ENCODE results near the gene JADE2. TPM values are rescaled to one million over a fixed set of nuclear protein-coding genes. Genes with fewer than 3 reads are reported as not detected.

JADE2 gene
- polyA plus RNA-seq, 2 of the 4 experiments (the other 2 are of a cell fraction) = 24.0 to 27.1 TPM

DNA sequence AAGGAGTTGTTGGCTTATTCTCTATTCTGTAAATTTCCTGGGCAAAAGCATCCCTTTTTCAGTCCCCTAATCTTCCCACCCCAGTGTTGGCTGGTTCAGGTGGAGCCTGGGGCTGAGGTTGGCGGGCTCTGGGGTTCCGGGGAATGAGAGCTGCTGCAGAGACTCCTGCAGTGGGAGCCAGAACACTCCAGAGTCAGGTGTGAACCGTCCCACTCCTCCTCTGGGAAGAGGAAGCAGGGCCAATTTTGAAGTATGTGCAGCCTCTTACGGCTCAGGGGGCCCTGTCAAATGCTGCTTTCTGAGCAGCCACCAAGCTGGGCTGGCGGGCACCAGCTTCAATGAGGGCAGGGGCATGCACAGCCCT lies 42.8 kb downstream of the JADE2 start:
- ATAC-seq (peak in 1 of 2 experiments; percentile 18; a peak in 3 of 6 replicates), DNase-seq (ENCODE audit: low read depth in 1 of 2, low spot score in 1 of 2) (no peak), FAIRE-seq (no peak)
- ChIA-PET CTCF (interaction anchor here (1.0 to 6.3 kb wide), 10 partner anchors 9 to 529 kb away, joined by 3 to 47 read pairs (median 4); partner anchors contain the start of gene CDKN2AIPNL), POLR2A (no interaction called here)
- Histone ChIP-seq H3K9me3 (no peaks in the 10 kb centered on the region), H3K4me3 (no peak overlapping the region), H3K4me2 (peak overlapping the region; percentile 54), H3K27ac (peak overlapping the region; percentile 55 to 78; a peak in 5 of 6 replicates), H3K4me1 (peaks cover 30% of the 10 kb centered on the region)
- WGBS (ENCODE audit: missing lambda C conversion rate) = 87% methylated on average over 5 of the region's 5 CpGs
- TF ChIP-seq, protein P1, sequence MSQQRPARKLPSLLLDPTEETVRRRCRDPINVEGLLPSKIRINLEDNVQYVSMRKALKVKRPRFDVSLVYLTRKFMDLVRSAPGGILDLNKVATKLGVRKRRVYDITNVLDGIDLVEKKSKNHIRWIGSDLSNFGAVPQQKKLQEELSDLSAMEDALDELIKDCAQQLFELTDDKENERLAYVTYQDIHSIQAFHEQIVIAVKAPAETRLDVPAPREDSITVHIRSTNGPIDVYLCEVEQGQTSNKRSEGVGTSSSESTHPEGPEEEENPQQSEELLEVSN (IDR thresholded peaks at IDR 0.05; ENCODE audit: borderline replicate concordance, low read depth) = no peak
- no peak for TF ChIP-seq JUN (IDR thresholded peaks at IDR 0.05)
- TF ChIP-seq HES2 (IDR thresholded peaks at IDR 0.05) = no peak
- no peak for TF ChIP-seq SMC3 (IDR thresholded peaks at IDR 0.05)
- no peak for TF ChIP-seq ESRRA (IDR thresholded peaks at IDR 0.05; ENCODE audit: borderline replicate concordance, low read length)
- no peak for TF ChIP-seq JUNB (IDR thresholded peaks at IDR 0.05)
- TF ChIP-seq POLR2AphosphoS2 (conservative IDR thresholded peaks at IDR 0.05; ENCODE audit: low read length) = no peak
- TF ChIP-seq KDM5A (IDR thresholded peaks at IDR 0.05) = no peak

DNA sequence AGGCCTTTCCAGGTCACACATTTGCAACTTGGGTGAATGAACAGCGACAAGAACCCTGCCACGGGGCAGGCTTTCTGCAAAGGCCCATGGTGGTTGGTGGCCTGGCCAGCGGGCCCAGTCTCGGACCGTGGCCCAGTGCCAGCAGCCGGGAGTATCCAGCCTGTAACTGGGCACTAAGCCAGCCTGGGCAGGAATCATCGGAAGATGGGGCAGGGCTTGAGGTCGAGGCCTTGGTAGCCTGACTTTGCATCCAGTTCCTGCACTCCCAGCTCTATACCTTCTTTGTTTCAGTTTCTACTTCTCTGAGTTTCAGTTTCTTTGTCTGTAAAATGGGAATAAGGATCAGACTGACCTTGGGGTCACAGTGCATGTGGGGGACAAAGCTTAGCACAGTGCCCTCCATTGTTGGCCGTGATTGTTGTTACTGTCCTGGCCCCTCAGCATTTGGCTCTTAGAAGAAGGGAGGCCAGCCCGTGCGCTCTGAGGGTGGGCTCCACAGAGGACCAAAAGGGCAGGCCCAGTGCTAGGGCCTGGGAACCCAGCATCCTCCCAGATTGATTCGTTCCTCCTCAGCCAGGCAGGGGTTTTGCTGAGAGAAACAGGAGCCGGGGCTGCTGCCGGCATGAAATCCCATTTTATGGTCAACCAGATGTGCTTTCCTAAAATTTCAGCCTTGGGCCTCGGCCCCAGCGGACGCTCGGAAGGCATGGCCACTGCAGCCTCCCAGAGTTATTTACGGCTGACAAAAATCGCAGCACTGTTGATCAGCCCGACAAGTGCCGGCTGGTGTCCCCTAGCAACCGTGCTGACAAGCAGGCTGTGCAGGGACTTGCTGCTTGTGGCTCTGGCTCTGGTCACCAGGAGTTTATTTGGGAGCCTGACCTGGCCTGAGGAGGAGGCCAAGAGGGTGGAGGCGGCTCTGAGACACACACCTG lies 43.6 kb downstream of the JADE2 start:
- no peak overlapping the region for H3K4me3 ChIP-seq
- H3K27ac ChIP-seq = peak overlapping the region; percentile 55 to 78; a peak in 5 of 6 replicates
- ChIA-PET CTCF (interaction anchor here (1.0 to 6.3 kb wide), 9 partner anchors 8 to 530 kb away, joined by 3 to 47 read pairs (median 5); partner anchors contain the start of gene CDKN2AIPNL), POLR2A (no interaction called here)
- DNase-seq (ENCODE audit: low read depth in 1 of 2, low spot score in 1 of 2) (peak in 1 of 2 experiments; percentile 50), ATAC-seq (peak in 1 of 2 experiments; percentile 40; a peak in 4 of 6 replicates), FAIRE-seq (no peak)
- H3K4me2 ChIP-seq = peak overlapping the region; percentile 54
- peaks cover 30% of the 10 kb centered on the region for H3K4me1 ChIP-seq
- 76% methylated on average over 20 of the region's 24 CpGs for WGBS (ENCODE audit: missing lambda C conversion rate)
- H3K9me3 ChIP-seq = no peaks in the 10 kb centered on the region
- no peak for TF ChIP-seq CEBPB (IDR thresholded peaks at IDR 0.05)
- TF ChIP-seq, protein P2, sequence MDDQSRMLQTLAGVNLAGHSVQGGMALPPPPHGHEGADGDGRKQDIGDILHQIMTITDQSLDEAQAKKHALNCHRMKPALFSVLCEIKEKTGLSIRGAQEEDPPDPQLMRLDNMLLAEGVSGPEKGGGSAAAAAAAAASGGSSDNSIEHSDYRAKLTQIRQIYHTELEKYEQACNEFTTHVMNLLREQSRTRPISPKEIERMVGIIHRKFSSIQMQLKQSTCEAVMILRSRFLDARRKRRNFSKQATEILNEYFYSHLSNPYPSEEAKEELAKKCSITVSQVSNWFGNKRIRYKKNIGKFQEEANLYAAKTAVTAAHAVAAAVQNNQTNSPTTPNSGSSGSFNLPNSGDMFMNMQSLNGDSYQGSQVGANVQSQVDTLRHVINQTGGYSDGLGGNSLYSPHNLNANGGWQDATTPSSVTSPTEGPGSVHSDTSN (IDR thresholded peaks at IDR 0.05) = no peak
- TF ChIP-seq POLR2AphosphoS2 (conservative IDR thresholded peaks at IDR 0.05; ENCODE audit: low read length) = no peak

GRCh38 chr5:134569758-134570364 lies 44.4 kb downstream of the JADE2 start:
- H3K4me2 ChIP-seq = no peak overlapping the region
- no peak overlapping the region for H3K4me3 ChIP-seq
- DNase-seq (ENCODE audit: low read depth in 1 of 2, low spot score in 1 of 2) (no peak), ATAC-seq (no peak), FAIRE-seq (no peak)
- peak overlapping the region in 1 of 2 experiments; percentile 78; a peak in 3 of 6 replicates for H3K27ac ChIP-seq
- no peak for TF ChIP-seq TFCP2L1 (CRISPR knock-in tag; IDR thresholded peaks at IDR 0.05)
- TF ChIP-seq KDM1A (IDR thresholded peaks at IDR 0.05; ENCODE audit: low read depth) = no peak
- TF ChIP-seq JUNB (IDR thresholded peaks at IDR 0.05) = no peak
- no peak for TF ChIP-seq POLR2A (IDR thresholded peaks at IDR 0.05; ENCODE audit: low read length)
- no peak for TF ChIP-seq RCOR1 (IDR thresholded peaks at IDR 0.05; ENCODE audit: low read depth, low read length)
- TF ChIP-seq FOSL2 (IDR thresholded peaks at IDR 0.05) = no peak
- no peak for TF ChIP-seq FOSL2 (CRISPR knock-in tag; IDR thresholded peaks at IDR 0.05)
- no peak for TF ChIP-seq NPAS2 (CRISPR knock-in tag; IDR thresholded peaks at IDR 0.05; ENCODE audit: borderline replicate concordance)
- CTCF ChIA-PET = interaction anchor here (1.6 to 6.3 kb wide), 3 partner anchors 8 to 159 kb away, joined by 5 to 47 read pairs (median 5); partner anchors contain the start of gene CDKN2AIPNL
- POLR2A ChIA-PET = no interaction called here
- peaks cover 30% of the 10 kb centered on the region for H3K4me1 ChIP-seq
- 97% methylated on average over 6 of the region's 6 CpGs for WGBS (ENCODE audit: missing lambda C conversion rate)
- no peaks in the 10 kb centered on the region for H3K9me3 ChIP-seq

All from A549 (cell line).